Measurements from ENCODE around the gene LRP2BP.
"Not testable (repeated sequence)": the region's sequence is repeated elsewhere in the genome, so short reads cannot be mapped to it uniquely, and the experiment has no call there.

LRP2BP gene

GRCh38 chr4:185325721-185326120 is 70.0 kb downstream of the LRP2BP start:
- not testable (repeated sequence) for DNase-seq (ENCODE audit: low spot score)

- DNase-seq (ENCODE audit: low spot score): not testable (repeated sequence)
These were observed 71.4 kb downstream of the LRP2BP start for GRCh38 chr4:185324361-185324760.

- no peak for DNase-seq (ENCODE audit: low spot score)
These were observed 72.1 kb downstream of the LRP2BP start for GRCh38 chr4:185323606-185324005.

- no peak for DNase-seq (ENCODE audit: low spot score)
These were observed 72.9 kb downstream of the LRP2BP start for GRCh38 chr4:185322803-185323202.

- no peak for DNase-seq (ENCODE audit: low spot score)
These were observed 77.0 kb downstream of the LRP2BP start for GRCh38 chr4:185318679-185319078.

- no peak for DNase-seq (ENCODE audit: low spot score)
These were observed 77.8 kb downstream of the LRP2BP start for GRCh38 chr4:185317880-185318279.

GRCh38 chr4:185317462-185317861 is 78.3 kb downstream of the LRP2BP start:
- not testable (repeated sequence) for DNase-seq (ENCODE audit: low spot score)
